CD4-positive, alpha-beta T cell treated with Interleukin-15 for 1 hour (primary cell): ENCODE data around the gene IMMT.

Source experiments
- DNase-seq: peaks from one replicate; pipeline ENCODE4 v3.0.0-alpha.2; 2020

The IMMT gene

DNA sequence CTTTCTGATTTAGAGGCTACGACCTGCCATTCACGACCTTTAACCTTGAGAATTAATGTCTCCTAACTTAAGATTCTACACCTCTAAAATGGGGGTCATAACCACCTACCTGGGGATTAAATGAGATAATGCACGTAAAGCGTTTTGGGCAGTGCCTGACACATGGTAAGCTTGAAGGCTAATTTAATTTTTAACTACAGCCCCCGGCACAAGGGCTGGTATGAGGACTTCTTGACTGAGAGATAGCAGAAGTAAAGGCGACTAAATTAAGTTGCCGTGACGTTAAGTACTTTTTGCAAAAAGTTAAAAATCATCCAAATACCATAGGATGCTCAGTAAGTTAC is 4.5 kb upstream of the IMMT start:
- no peak for DNase-seq

- no peak for DNase-seq
Measured at GRCh38 chr2:86195808-86196387, 636 bp upstream of the IMMT start.

- DNase-seq: no peak
Measured at GRCh38 chr2:86194751-86195054, 559 bp downstream of the IMMT start.

DNA sequence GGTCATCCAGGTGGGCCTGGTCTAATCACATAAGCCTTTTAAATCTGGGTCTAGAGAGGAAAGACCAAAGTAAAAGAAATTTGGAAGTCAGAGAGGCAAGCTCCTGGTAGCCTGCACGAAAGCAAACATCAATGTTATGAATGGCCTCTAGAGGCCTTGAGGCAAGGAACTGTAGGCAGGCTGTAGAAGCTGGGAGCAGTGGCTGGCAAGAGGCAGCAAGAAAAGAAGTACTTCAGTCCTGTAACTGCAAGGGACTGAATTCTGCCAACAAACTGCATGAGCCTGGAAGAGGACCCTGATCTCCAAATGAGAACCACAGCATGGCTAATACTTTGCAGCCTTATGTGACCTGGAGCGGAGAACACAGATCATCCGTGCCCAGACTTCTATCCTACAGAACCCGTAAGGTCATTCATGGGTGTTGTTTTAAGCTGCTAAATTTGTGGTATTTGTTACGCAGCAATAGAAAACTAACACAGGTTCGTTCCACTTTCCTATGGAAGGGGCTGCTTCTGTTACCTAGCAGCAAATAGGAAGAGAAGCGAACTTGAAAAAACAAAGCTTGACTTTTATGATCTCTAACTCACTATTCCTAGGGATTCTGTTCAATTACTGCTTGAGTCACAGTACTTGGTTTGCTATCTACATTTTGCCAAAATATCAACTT is 1.2 kb downstream of the IMMT start:
- no peak for DNase-seq

DNA sequence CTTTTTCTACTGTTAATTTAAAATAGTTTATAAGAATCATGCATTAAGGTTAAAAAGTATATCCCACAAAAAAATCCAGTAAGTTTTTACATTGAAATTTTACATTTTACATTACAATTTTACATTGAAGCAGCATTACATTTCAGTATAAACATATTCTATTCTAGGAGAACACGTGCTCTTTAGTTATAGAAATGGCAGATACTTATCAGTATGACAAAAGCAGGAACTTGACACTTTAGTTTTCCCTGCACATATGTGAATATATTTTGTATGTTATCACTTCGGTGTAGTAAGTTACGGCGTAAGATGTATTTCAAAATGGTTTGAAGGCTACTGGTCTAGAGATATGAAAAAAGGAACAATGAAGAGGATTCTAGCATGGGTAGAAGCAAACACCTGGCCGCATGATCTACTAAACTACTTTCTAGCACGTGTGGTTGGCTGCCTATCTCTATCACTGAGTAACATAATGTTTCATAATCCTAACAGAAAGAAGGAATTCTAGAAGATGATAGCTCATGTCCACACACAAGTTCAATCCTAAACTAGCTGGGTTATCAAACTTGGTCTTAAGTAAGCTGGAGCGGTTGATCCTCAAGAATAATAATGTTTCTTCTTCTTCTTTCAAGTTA is 5.4 kb downstream of the IMMT start:
- no peak for DNase-seq

DNA sequence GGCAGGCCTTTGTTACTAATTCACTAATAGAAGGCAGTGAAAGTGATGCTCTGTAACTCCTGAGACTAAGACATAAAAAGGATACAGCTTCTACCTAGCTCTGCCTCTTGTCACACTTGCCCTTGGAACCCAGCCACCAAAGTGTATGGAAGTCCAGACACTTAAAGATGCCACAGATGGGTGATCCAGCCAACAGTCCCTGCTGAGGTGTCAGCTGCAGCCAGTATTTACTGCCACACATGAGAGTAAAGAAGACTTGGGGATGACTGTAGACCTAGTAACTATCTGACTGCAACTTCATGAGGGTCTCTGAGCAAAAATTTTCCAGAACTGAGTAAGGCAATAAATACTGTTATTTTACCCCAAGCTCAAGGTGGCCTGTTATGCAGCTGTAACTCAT is 8.8 kb downstream of the IMMT start:
- no peak for DNase-seq

DNA sequence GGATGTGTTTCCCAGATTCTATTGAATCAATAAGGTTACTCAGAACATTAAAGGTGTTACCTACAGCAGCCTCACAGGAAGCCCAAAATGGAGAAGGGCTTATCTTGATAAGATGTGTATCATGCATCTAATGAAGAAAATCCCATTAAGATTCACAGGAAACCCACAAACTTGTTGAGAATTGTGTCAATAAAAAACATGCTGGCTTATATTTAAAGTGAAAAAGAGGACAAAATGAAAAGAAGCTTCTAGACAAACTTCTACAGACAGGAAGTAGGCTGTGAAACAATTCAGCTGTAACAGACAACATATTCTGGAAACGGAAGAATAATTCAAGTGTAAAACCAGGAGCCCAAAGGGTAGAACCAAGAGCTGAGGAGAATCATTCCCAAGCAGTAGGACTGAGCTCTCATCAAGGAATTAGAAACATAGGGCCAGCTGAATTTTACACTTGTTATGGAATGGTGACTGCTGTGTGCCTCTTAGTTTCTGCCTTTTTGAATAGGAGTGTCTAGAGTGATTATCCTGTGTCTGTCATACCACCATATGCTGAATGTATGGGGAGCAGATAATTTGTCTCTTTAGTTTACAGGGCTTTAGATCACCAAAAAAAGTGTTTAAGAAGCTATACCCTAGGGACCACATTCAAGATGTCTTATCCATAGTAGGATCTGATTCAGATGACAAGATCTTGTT is 9.6 kb downstream of the IMMT start:
- DNase-seq: peak; percentile 18

DNA sequence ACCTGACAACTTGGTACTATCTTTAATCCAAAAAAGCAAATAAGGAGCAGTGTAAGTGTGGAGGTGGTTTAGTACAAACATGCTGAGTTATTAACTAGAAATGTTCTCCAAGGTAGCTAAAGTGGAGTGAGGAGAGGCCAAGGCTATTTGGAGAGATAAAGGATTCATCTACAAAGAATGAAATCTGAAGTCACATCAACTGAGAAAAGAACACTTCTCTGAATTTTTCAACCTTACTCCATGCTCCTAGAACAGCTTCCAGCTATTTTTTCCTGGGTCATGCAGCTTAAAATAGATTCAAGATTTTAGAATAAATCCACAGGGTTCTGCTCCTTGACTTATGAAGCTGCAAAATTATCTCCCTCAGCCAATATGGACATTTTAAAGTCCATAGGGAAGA is 18.7 kb downstream of the IMMT start:
- no peak for DNase-seq

DNA sequence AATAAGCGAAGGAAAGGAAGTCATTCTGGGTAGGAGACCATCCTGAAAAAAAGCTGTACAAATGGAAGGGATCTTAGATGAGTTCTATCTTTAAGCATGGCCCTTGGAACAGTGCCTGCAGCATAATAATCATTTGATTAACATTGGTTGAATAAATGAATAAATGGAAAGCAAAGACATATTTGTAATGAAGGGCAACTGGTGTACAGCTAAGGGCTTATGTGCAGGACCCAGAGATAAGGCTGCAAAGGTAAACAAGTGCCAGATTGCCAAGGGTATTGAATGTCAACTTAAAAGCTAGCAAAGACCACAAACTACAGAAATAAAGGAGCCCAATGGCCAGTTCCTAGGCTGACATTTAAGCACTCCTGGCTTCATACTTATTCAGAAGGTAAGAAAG is 19.4 kb downstream of the IMMT start:
- no peak for DNase-seq

- no peak for DNase-seq
Measured at GRCh38 chr2:86174445-86174844, 20.8 kb downstream of the IMMT start.

- DNase-seq: no peak
Measured at GRCh38 chr2:86172610-86173009, 22.7 kb downstream of the IMMT start.

DNA sequence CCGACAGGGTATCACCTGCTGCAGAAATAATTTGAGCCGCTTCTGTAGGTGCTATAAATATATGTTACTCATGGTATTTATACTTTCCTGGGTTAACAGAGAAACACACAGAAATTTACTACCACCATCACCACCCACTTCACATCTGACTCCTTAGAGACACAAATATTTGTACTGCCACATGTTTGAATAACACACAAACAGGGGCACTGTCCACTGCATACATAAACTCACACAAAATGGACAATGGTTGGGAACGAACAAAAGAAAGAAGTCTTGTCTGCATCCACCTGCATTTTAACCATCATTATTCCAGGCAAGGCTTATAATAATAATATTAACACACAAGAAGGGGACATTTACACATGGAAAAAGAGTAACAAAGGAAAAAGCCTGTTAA is 24.0 kb downstream of the IMMT start:
- no peak for DNase-seq

DNA sequence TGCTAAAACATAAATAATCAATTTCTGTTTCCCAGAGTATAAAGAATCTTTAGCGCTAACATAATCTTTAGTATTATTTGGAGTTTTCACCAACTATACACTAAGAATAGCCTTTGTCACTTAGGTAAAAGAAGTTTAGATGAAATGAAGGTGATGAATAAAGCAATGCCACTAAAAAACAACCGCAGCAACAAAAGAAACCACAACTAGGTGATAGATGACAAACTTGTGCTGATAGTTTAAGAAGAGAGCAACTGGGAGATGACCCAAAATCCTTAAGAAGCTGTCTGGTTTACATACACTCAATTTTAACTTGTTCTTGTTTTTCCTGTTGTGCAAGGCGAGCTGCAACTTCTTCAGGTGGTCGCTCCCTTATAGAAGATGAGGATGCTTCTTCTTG is 24.8 kb downstream of the IMMT start:
- DNase-seq: no peak

- DNase-seq: no peak
Measured at GRCh38 chr2:86160156-86160952, 34.9 kb downstream of the IMMT start.

GRCh38 chr2:86158286-86158685 is 37.0 kb downstream of the IMMT start:
- no peak for DNase-seq

DNA sequence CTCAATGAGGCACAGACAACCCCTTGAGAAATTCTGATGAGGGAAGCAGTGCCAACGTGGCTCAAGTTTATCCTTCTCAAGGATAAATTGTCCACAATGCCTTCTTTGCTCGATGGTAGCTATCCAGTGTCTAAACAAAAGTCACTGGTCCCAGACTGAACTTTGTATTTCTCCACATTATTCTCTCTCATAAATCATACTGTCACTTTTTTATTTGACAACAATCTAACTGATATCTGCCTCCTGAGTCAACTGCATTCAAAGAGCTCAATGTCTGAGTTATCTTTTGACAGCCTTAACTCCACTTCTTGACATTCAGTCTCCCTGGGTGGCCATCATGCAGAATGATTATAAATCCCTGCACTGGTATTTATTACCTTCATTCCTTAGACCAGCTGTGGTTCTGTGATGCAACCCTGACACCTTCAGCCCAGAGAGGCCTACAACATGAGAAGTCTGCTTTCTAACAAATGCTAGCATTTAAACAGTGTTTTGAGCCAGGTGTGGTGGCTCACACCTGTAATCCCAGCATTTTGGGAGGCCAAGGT is 38.2 kb downstream of the IMMT start:
- no peak for DNase-seq

DNA sequence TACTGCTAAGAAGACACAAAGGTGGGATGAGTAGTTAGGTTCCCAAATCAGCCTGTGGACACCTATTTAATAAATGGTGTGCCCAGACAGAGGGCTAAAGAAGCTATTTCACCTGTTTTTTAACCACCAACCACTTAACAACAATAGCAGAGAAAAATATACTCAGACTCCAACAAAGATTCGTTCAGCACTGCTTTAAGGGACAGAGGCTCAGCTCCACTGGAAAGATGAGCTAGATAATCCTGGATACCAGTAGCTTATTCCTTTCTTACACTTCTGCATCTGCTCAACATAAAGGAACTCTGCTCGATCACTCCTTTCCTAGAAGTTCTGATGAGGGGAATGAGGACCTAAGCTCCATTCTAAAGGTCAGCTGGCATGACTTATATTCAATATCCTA is 44.8 kb downstream of the IMMT start:
- DNase-seq: no peak

GRCh38 chr2:86147793-86148192 is 47.5 kb downstream of the IMMT start:
- DNase-seq: no peak

DNA sequence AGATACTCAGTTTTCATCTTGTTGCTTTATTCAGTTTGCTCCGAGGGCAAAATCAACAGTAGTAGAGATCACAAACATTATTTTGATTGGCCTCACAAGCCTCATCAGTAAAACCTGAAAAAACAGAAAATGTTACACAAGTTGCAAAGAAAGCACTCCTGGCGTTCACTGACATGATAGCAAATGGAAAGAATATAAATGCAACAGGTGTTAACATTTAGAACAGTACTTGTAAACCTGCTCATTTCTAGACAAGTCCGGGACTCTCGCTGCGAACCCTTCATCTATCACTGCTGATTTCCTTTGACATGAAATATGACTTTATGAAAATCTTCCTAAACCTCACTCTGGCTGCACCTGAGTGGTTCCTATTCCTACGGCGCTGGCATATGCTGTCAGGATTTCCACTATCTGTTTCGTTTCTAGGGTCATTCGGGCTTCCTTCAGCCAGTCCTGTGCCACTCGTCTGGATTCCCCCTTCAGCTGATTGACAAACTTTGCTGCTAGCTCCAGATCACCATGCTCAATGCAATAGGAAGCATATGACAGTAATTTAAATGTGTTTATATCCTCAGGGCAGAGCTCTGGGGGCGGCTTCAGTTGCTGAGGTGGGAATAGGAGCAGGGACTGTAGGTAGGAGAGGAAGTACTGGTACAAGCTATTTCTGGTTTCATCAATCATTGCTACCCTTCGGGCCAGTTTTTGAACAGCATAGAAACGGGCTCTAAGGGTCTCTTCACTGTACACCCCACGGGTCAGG is 51.2 kb downstream of the IMMT start:
- no peak for DNase-seq

DNA sequence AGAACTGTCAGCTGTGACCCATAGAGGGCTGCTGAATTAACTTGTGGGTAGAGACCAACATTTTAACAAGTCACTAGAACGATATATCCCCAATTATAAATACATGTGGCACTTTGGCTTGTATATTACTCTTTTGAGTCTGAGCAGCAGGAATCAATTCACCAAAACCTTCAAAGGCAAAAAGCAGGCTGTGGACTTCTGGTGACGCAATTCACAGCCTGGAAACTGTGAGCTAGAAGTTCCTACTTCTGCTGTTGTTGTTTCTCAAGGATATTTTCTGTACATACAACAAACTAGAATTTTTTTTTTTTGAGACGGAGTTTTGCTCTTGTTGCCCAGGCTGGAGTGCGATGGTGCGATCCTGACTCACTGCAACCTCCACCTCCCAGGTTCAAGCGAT is 52.0 kb downstream of the IMMT start:
- no peak for DNase-seq

- no peak for DNase-seq
Measured at GRCh38 chr2:86142436-86143257, 52.6 kb downstream of the IMMT start.

DNA sequence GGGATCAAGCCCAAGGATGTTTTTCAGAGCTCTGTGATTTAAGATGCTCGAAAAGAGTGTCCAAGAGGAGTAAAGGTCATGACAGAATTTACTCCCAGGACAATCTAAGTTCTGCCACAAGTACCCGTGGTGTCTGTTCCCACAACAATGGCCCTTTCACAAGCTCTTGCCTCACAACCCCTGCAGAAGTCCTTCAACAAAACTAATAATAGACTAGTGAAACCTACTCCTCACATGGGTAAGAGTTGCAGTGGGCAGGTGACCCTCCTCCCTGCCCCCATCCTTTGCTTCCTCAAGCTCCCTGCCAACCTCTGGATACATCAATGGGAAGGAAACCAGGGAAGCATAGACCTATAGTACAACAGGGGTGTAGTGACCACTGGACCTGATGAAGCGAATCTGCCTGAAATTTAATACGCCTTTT is 54.3 kb downstream of the IMMT start:
- no peak for DNase-seq
